Sciatic nerve (tissue), 2 donors: ENCODE data around the gene THRB. TPM values are rescaled to one million over a fixed set of nuclear protein-coding genes. Genes with fewer than 3 reads are reported as not detected.

ENCODE experiments used
- ATAC-seq: fragments of 200-7000 bp; cut with Tn5 transposase; one replicate; pipeline ENCODE4 v1.9.1; 2020; ENCODE audit warnings: mild to moderate bottlenecking, moderate library complexity
- DNase-seq: peaks from one replicate; pipeline ENCODE4 v3.0.0-alpha.2; 2020; ENCODE audit warnings: low spot score
- intact Hi-C: fragments of 100-400 bp; cut with DNase I; formaldehyde crosslinking; loops from one replicate; pipeline ENCODE4 v1.14.2; 2022
- total RNA-seq: library from RNA; stranded (reverse); fragmentation: NEBNext Ultra II Directional; extraction: Animal tissue kit (Norgen Biotek cat#: 25700); gene quantifications from one replicate; pipeline ENCODE4 v1.2.1, GENCODE V29; 2021
- donor health status: DM: no; HTN: no; CAD: no.
- donor health status: DM: no; HTN: no; CAD: no.

The THRB gene
- total RNA-seq, 1 donor from 2014 or later, result 13.2 TPM

GRCh38 chr3:24229468-24230221, 265.0 kb downstream of the THRB start:
- ATAC-seq (no peak), DNase-seq (no peak)
- intact Hi-C loops, result loop anchor here (10.0 kb wide), 2 partner anchors 45 to 225 kb away; no protein-coding TSS in a partner anchor

DNA sequence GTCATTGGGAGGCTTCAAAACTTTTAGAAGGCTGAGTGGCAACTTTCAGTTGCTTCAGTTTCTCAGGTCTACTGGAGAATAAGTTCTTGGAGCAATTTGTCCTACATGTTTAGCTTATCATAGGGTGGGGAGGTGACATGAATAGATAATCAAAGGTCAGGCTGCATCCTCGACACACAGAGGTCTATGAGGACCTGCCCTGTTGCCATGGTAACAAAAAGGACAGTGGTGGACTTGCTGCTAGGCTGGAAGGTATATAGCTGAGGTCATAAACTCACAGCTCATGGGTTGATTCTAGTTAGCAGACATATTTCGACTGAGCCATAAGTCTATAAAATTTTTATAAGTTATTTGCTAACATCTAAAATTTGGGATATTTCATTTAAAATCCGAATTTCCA, 267.0 kb downstream of the THRB start:
- ATAC-seq, result no peak
- intact Hi-C loops, result no loop called here
- no peak for DNase-seq

- ATAC-seq (no peak), DNase-seq (no peak)
- intact Hi-C loops, result no loop called here
Observed at GRCh38 chr3:24226397-24226796, 268.3 kb downstream of the THRB start.

- ATAC-seq, result peak; percentile 44
- intact Hi-C loops, result no loop called here
- DNase-seq, result no peak
Observed at GRCh38 chr3:24225385-24225950, 269.2 kb downstream of the THRB start.

- intact Hi-C loops, result no loop called here
- no peak for ATAC-seq
- no peak for DNase-seq
Observed at GRCh38 chr3:24224666-24225384, 269.8 kb downstream of the THRB start.

DNA sequence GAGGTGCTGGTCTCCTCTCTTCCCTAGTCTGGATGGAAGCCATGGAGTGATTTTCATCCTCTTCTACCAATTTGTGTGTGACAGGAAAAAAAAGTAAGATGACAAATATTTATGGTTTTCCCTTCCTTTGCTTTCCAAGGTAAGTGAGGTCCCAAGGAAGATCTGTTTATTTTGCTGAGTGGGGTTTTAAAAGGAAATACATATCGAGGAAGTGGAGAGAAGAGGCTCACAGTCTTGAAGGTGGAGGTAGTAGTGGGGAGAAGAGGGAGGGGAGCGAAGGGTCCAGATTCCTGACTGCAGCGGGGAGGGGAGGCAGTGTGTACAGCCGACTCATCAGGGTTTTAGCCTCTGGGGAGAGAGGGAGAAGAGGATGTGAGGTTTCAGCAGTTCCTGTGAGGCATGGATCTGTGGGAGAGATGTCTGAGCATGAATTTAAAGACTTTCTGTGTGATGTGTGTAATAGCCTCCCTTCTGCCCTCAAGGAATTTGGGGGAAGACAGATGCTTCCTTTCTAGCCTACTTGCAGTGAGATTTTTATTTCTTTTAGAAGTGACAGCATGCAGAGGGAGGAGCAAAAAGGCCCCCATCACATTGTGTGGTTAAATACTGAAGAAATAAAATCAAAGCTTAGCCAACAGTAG, 272.4 kb downstream of the THRB start:
- intact Hi-C loops, result no loop called here
- no peak for DNase-seq
- no peak for ATAC-seq

GRCh38 chr3:24220859-24221657, 273.6 kb downstream of the THRB start:
- intact Hi-C loops, result no loop called here
- ATAC-seq, result peak; percentile 86
- no peak for DNase-seq

DNA sequence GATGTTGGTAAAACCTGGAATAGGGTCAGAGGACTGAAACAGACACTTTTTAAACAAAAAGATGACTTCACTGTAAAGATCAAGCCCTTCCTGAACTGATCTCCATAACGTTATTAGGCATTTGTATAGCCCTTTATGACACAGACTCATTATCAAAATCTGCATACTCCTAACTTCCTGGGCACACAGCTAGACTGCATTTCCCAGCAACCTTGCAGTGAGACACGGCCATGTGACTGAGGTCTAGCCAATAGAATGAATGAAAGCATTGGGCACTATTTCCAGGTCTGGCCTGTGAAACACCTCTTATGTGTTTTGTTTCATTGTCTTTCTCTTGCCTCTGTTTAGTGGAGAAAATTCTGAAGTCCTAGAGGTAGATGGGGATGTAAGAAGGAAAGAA, 279.1 kb downstream of the THRB start:
- ATAC-seq (no peak), DNase-seq (no peak)
- intact Hi-C loops, result no loop called here

- no peak for ATAC-seq
- intact Hi-C loops, result no loop called here
- no peak for DNase-seq
Observed at GRCh38 chr3:24211381-24211780, 283.3 kb downstream of the THRB start.

DNA sequence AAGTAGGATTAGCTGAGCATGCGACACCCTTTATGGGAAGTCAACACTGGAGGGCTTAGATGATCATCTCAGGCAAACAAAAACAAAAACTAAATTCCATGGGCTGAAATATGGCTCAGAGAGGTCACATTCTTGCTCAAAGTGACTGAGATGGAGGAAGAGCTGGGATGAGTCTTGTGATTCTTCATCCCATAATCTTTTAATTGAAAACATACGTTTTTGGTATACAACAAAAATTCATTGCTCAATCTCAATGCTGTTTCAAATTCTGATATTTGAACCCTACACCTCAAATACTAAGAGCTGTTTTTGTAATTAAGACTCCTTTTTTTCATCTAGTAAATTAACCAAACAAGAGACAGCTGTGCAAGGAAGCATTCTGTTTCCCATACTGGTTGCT, 292.6 kb downstream of the THRB start:
- no peak for ATAC-seq
- intact Hi-C loops, result no loop called here
- no peak for DNase-seq

- intact Hi-C loops, result no loop called here
- no peak for ATAC-seq
- DNase-seq, result no peak
Observed at GRCh38 chr3:24201301-24201700, 293.3 kb downstream of the THRB start.

DNA sequence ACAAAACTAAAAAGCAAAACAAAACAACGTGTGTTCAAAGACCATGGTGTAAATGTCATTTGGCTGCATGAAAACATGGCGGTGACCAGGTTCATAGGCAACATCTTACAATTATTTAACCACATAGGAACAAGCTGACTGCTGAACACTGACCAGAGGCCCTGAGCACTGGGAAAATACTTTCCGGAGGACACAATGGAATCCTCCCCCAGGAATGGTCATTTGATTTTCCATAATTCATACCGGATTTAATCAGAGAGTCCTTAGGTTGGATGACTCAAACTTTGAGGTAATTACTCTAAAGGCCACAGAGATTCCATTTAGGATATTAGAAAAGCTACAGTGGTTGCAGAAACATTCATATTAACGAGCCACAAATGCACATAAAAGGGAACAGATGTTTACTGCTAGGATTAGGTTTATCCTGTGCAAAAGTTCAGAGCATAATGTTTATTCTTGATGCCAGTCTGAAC, 294.8 kb downstream of the THRB start:
- intact Hi-C loops, result no loop called here
- ATAC-seq (no peak), DNase-seq (no peak)

- intact Hi-C loops, result no loop called here
- DNase-seq, result no peak
- ATAC-seq, result no peak
Observed at GRCh38 chr3:24199300-24199699, 295.4 kb downstream of the THRB start.

DNA sequence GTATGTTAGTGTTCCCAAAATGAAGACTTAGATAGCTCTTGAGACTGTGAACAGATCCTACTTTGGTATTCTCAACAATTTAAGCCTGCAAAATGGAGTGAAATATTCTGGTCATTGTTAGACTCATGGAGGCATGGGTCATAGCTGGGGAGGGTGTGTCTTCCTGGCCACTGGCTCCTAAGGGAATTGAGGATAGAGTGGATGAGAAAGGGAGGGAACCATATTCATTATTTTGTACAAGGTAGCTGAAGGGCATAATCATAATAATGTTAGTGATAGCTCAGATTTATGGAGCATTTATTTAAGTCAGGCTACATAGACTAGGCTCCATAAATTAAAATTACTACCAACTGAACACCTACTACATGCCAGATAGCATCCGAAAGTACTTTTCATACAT, 295.9 kb downstream of the THRB start:
- DNase-seq, result no peak
- no peak for ATAC-seq
- intact Hi-C loops, result no loop called here

DNA sequence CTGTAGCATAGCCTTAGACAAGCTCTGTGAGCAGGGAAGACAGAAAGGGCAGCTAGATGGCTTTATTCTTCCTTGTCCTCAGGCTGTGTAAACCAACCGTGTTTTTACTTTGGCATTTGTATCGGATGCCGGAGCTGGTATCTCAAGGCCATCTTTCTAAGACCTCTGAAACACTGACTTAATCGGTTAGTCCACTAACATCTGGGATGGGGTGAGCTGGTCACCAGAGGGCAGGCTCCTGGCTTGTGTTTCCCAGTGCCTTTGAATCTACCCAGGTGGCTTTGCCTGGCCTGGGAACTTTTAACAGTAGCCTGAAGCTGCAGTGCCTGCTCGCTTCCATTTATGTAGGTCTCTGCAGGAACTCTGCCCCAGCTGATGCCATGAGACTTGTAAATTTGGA, 296.8 kb downstream of the THRB start:
- intact Hi-C loops, result no loop called here
- ATAC-seq (no peak), DNase-seq (no peak)

DNA sequence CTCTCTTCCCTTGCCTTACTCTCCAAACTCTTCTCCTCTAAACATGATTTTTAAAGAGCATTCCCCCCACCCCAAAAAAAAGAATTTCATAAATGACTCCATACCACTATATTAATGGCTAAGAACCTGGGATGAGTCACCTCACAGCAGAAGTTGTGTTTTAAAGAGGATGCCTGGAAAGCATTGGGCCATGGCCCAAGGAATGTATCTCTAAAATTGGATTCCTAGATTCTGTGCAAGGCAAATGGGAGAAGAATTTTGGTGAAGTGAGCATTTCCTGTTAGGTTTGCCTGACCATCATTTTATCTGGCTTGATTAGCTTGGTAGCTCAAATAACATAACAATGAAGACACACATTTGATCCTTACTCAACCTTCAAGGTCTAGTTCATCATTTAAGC, 298.1 kb downstream of the THRB start:
- no peak for DNase-seq
- no peak for ATAC-seq
- intact Hi-C loops, result no loop called here

GRCh38 chr3:24195504-24196230, 299.0 kb downstream of the THRB start:
- intact Hi-C loops, result no loop called here
- ATAC-seq (no peak), DNase-seq (no peak)

- intact Hi-C loops, result no loop called here
- DNase-seq, result no peak
Observed at GRCh38 chr3:24192469-24193056, 302.1 kb downstream of the THRB start.

More at GRCh38 chr3:24192469-24193056, 302.1 kb downstream of the THRB start:
- ATAC-seq, result peak; percentile 36
